HG03342 (cell line): ENCODE measurements around the gene FAR1.
"Not testable (repeated sequence)": the region's sequence is repeated elsewhere in the genome, so short reads cannot be mapped to it uniquely, and the experiment has no call there.

Experiments
- ATAC-seq: cut with Tn5 transposase; IDR thresholded peaks from one replicate; pipeline ENCODE4 v1.9.1; 2021; ENCODE audit warnings: mild to moderate bottlenecking, moderate library complexity; ENCODE audit not compliant: unreplicated experiment

FAR1 gene

GRCh38 chr11:13702071-13702470, 33.6 kb downstream of the FAR1 start:
- ATAC-seq, result no peak

GRCh38 chr11:13705710-13706109, 37.2 kb downstream of the FAR1 start:
- ATAC-seq, result no peak

GRCh38 chr11:13713982-13714381, 45.5 kb downstream of the FAR1 start:
- peak; percentile 69 for ATAC-seq

GRCh38 chr11:13717331-13717730, 48.9 kb downstream of the FAR1 start:
- ATAC-seq, result no peak

GRCh38 chr11:13718394-13718793, 49.9 kb downstream of the FAR1 start:
- ATAC-seq, result no peak

GRCh38 chr11:13720940-13721339, 52.5 kb downstream of the FAR1 start:
- no peak for ATAC-seq

- ATAC-seq, result no peak
Measured at GRCh38 chr11:13721760-13722159, 53.3 kb downstream of the FAR1 start.

- no peak for ATAC-seq
Measured at GRCh38 chr11:13726456-13726855, 58.0 kb downstream of the FAR1 start.

- ATAC-seq, result no peak
Measured at GRCh38 chr11:13728076-13728475, 59.6 kb downstream of the FAR1 start.

- ATAC-seq, result no peak
Measured at GRCh38 chr11:13734530-13734929, 66.1 kb downstream of the FAR1 start.

- ATAC-seq, result no peak
Measured at GRCh38 chr11:13745165-13745564, 76.7 kb downstream of the FAR1 start.

GRCh38 chr11:13753316-13753715, 84.8 kb downstream of the FAR1 start:
- not testable (repeated sequence) for ATAC-seq

GRCh38 chr11:13759050-13759449, 90.6 kb downstream of the FAR1 start:
- ATAC-seq, result no peak

GRCh38 chr11:13760115-13760514, 91.6 kb downstream of the FAR1 start:
- ATAC-seq, result no peak

GRCh38 chr11:13761250-13761649, 92.8 kb downstream of the FAR1 start:
- ATAC-seq, result no peak

- no peak for ATAC-seq
Measured at GRCh38 chr11:13761716-13762115, 93.2 kb downstream of the FAR1 start.

GRCh38 chr11:13762718-13763117, 94.2 kb downstream of the FAR1 start:
- ATAC-seq, result no peak

GRCh38 chr11:13763341-13763740, 94.9 kb downstream of the FAR1 start:
- ATAC-seq, result no peak

- ATAC-seq, result no peak
Measured at GRCh38 chr11:13765886-13766285, 97.4 kb downstream of the FAR1 start.

- ATAC-seq, result no peak
Measured at GRCh38 chr11:13767471-13767870, 99.0 kb downstream of the FAR1 start.

- no peak for ATAC-seq
Measured at GRCh38 chr11:13769188-13769587, 100.7 kb downstream of the FAR1 start.

- ATAC-seq, result no peak
Measured at GRCh38 chr11:13771151-13771550, 102.7 kb downstream of the FAR1 start.

GRCh38 chr11:13772223-13773046, 104.0 kb downstream of the FAR1 start:
- ATAC-seq, result peak; percentile 58
